GM23248 (cell line): Measurements from ENCODE around the gene H3-3A. TPM values are rescaled to one million over a fixed set of nuclear protein-coding genes. Genes with fewer than 3 reads are reported as not detected.

Experiments
- DNase-seq: peaks from one replicate; pipeline ENCODE4 v3.0.0-alpha.2; 2015
- H2AFZ ChIP-seq: fragments of 200-600 bp; sonication (generic); 2 replicates; pipeline ENCODE4 v1.6.1; 2016; ENCODE audit warnings: antibody characterized with exemption
- H3F3A ChIP-seq: fragments of 200-600 bp; sonication (generic); 2 replicates; pipeline ENCODE4 v1.6.1; 2016; ENCODE audit warnings: mild to moderate bottlenecking, antibody characterized with exemption, mixed run types; ENCODE audit not compliant: insufficient read depth
- H3K27ac ChIP-seq: fragments of 200-600 bp; sonication (generic); 2 replicates; pipeline ENCODE4 v1.5.1; 2016; ENCODE audit warnings: mild to moderate bottlenecking
- H3K27me3 ChIP-seq: fragments of 200-600 bp; sonication (generic); replicated peaks from 2 replicates; pipeline ENCODE4 v1.6.1; 2016; ENCODE audit warnings: mild to moderate bottlenecking; ENCODE audit not compliant: insufficient read depth
- H3K36me3 ChIP-seq: fragments of 200-600 bp; sonication (generic); 2 replicates; pipeline ENCODE4 v1.6.1; 2016; ENCODE audit warnings: low read depth, mild to moderate bottlenecking
- H3K4me1 ChIP-seq: fragments of 200-600 bp; sonication (generic); 2 replicates; pipeline ENCODE4 v1.6.1; 2016; ENCODE audit warnings: mild to moderate bottlenecking; ENCODE audit not compliant: insufficient read depth
- H3K4me2 ChIP-seq: fragments of 200-600 bp; sonication (generic); one replicate; pipeline ENCODE4 v1.6.1; 2016; ENCODE audit warnings: mild to moderate bottlenecking; ENCODE audit not compliant: unreplicated experiment
- H3K4me3 ChIP-seq: fragments of 200-600 bp; sonication (generic); 2 replicates; pipeline ENCODE4 v1.5.1; 2016; ENCODE audit warnings: mild to moderate bottlenecking
- H3K79me2 ChIP-seq: fragments of 200-600 bp; sonication (generic); 2 replicates; pipeline ENCODE4 v1.6.1; 2016; ENCODE audit warnings: mild to moderate bottlenecking; ENCODE audit not compliant: insufficient read depth
- H3K9ac ChIP-seq: fragments of 200-600 bp; sonication (generic); 2 replicates; pipeline ENCODE4 v1.6.1; 2016; ENCODE audit warnings: mild to moderate bottlenecking
- H3K9me2 ChIP-seq: fragments of 200-600 bp; sonication (generic); 2 replicates; pipeline ENCODE4 v1.6.1; 2016; ENCODE audit warnings: mixed run types, mild to moderate bottlenecking, moderate library complexity; ENCODE audit not compliant: insufficient read depth
- H3K9me3 ChIP-seq: fragments of 200-600 bp; sonication (generic); one replicate; pipeline ENCODE4 v1.6.1; 2017; ENCODE audit warnings: low read depth
- H4K20me1 ChIP-seq: fragments of 200-600 bp; sonication (generic); 2 replicates; pipeline ENCODE4 v1.6.0; 2016; ENCODE audit not compliant: insufficient read depth
- EZH2 ChIP-seq: fragments of 200-600 bp; sonication (generic); IDR thresholded peaks from 2 replicates; pipeline ENCODE4 v1.6.1; 2018; ENCODE audit warnings: antibody characterized with exemption, mild to moderate bottlenecking; ENCODE audit not compliant: insufficient read depth, poor library complexity, severe bottlenecking
- EZH2phosphoT487 ChIP-seq: fragments of 200-600 bp; sonication (generic); IDR thresholded peaks from 2 replicates; pipeline ENCODE4 v1.6.1; 2018; ENCODE audit warnings: antibody characterized with exemption, moderate library complexity, mild to moderate bottlenecking, low read depth; ENCODE audit not compliant: insufficient read depth
- WGBS, 2 experiments: methylation state at CpG; one replicate each; pipeline ENCODE4 v1.1.6; 2015 to 2017; ENCODE audit warnings: low lambda C conversion rate in 2 of 2, low coverage in 1 of 2; ENCODE audit errors: missing lambda C conversion rate in 2 of 2; 5-methylcytosine and 5-hydroxymethylcytosine counted together
- in situ Hi-C: fragments of 300-500 bp; cut with MboI; formaldehyde crosslinking; loops from 2 replicates; pipeline ENCODE4 v1.15.0; 2020
- polyA plus RNA-seq: library from polyadenylated mRNA; unstranded; fragments of >200 nt; fragmentation: Nextera tagmentation; extraction: Ambion mirVana; gene quantifications from 2 replicates; pipeline ENCODE4 v1.2.1, GENCODE V29; 2016
- total RNA-seq: library from RNA; depleted of rRNA; stranded (reverse); fragments of >200 nt; shearing (Covaris generic); gene quantifications from 2 replicates; pipeline ENCODE4 v1.2.3, GENCODE V29; 2014

H3-3A gene
- total and polyA plus RNA-seq, 2 experiments from 2014 or later, result 212 to 264 TPM

- Histone ChIP-seq H3K9ac (peak overlapping the region; percentile 96), H2AFZ (peak overlapping the region; percentile 97), H4K20me1 (peaks cover 16% of the 10 kb centered on the region; the same call in 1 of the 2 replicates), H3K9me2 (no peaks in the 10 kb centered on the region), H3F3A (peaks cover 31% of the 10 kb centered on the region), H3K27me3 (no peaks in the 10 kb centered on the region), H3K79me2 (peaks cover 32% of the 10 kb centered on the region), H3K4me3 (peak overlapping the region; percentile 85), H3K27ac (peak overlapping the region; percentile 99), H3K36me3 (peaks cover 7% of the 10 kb centered on the region; the same call in 1 of the 2 replicates), H3K4me1 (peaks cover 23% of the 10 kb centered on the region), H3K9me3 (no peaks in the 10 kb centered on the region), H3K4me2 (peak overlapping the region; percentile 87)
- peak; percentile 40 for DNase-seq
- in situ Hi-C loops, result no loop called here
- TF ChIP-seq EZH2phosphoT487 (no peak), EZH2 (no peak)
- 4 to 5% methylated on average over 21 of the region's 21 CpGs for WGBS, 2 experiments
These were observed 1.3 kb upstream of the H3-3A start for GRCh38 chr1:226061068-226061840.

GRCh38 chr1:226061841-226062557 lies 517 bp upstream of the H3-3A start:
- TF ChIP-seq EZH2phosphoT487, result no peak
- no peak for TF ChIP-seq EZH2
- Histone ChIP-seq H3F3A (peaks cover 31% of the 10 kb centered on the region), H3K36me3 (peaks cover 14% of the 10 kb centered on the region), H3K4me2 (peak overlapping the region; percentile 87), H3K79me2 (peaks cover 39% of the 10 kb centered on the region), H3K27ac (peak overlapping the region; percentile 99), H4K20me1 (peaks cover 20% of the 10 kb centered on the region; the same call in 1 of the 2 replicates), H3K4me1 (peaks cover 23% of the 10 kb centered on the region), H3K9ac (peak overlapping the region; percentile 96), H3K4me3 (peak overlapping the region; percentile 85), H3K9me2 (no peaks in the 10 kb centered on the region), H2AFZ (peak overlapping the region; percentile 97), H3K9me3 (no peaks in the 10 kb centered on the region), H3K27me3 (no peaks in the 10 kb centered on the region)
- 1% methylated on average over 26 to 79 of the region's 100 CpGs for WGBS, 2 experiments
- in situ Hi-C loops, result no loop called here
- DNase-seq, result peak; percentile 98

GRCh38 chr1:226063224-226063976 lies 884 bp downstream of the H3-3A start:
- peaks cover 16% of the 10 kb centered on the region for H3K36me3 ChIP-seq
- H3K9me2 ChIP-seq, result no peaks in the 10 kb centered on the region
- H2AFZ ChIP-seq, result peak overlapping the region; percentile 58
- peak overlapping the region; percentile 92 for H3K4me3 ChIP-seq
- H3K27ac ChIP-seq, result peak overlapping the region; percentile 99
- no peaks in the 10 kb centered on the region for H3K9me3 ChIP-seq
- H4K20me1 ChIP-seq, result peaks cover 20% of the 10 kb centered on the region; the same call in 1 of the 2 replicates
- no peak for TF ChIP-seq EZH2
- no peak for TF ChIP-seq EZH2phosphoT487
- peak overlapping the region; percentile 78 for H3K4me2 ChIP-seq
- peaks cover 31% of the 10 kb centered on the region for H3F3A ChIP-seq
- in situ Hi-C loops, result no loop called here
- H3K4me1 ChIP-seq, result peaks cover 23% of the 10 kb centered on the region
- H3K9ac ChIP-seq, result peak overlapping the region; percentile 96
- H3K27me3 ChIP-seq, result no peaks in the 10 kb centered on the region
- H3K79me2 ChIP-seq, result peaks cover 53% of the 10 kb centered on the region
- 1 to 2% methylated on average over 36 of the region's 36 CpGs for WGBS, 2 experiments
- peak; percentile 74 for DNase-seq
